SW480 (cell line): ENCODE measurements around the gene OCA2.
"Not testable (repeated sequence)": the region's sequence is repeated elsewhere in the genome, so short reads cannot be mapped to it uniquely, and the experiment has no call there.

Experiments
- DNase-seq: peaks from one replicate; pipeline ENCODE4 v3.0.0-alpha.2; 2016; ENCODE audit warnings: low spot score

The OCA2 gene

GRCh38 chr15:27768732-27769475 lies 330.2 kb downstream of the OCA2 start:
- no peak for DNase-seq

DNA sequence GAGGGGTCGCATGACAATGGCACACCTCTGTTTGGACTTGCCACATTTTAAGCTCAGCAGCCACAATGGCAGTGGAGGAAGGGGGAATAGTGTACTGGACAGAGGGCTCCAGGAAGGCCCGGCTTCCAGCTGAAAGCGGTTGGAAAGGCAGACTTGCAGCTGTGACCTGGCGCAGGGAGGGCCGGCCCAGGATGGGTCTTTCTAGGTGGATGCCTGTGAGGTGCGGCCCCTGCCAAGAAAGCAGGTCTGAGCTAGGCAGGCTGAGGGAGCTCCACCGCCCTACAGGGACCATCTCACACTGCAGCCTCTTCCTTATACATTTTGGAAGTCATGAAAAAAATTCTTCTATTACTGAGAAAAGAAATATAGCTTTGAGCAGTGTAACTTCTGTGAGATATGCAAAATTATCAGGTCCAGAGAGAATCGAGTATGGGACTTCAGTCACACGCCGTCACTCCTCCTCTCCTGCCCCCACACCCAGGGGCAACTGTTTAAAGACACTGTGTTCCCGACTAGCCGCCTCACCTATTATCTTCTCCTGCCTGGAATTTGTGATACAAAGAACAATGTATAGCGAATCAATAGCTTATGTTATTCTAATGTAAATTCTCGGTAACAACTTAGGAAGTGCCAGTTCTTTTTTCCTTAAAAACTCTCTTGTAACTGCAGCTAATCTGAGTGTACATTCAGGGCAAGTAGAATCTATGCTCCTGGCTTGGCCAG lies 331.0 kb downstream of the OCA2 start:
- no peak for DNase-seq

DNA sequence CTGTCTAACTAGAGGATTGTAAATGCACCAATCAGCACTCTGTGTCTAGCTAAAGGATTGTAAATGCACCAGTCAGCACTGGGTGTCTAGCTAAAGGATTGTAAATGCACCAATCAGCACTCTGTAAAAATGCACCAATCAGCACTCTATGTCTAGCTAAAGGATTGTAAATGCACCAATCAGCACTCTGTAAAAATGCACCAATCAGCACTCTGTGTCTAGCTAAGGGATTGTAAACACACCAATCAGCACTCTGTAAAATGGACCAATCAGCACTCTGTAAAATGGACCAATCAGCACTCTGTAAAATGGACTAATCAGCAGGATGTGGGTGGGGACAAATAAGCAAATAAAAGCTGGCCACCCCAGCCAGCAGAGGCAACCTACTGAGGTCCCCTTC lies 331.7 kb downstream of the OCA2 start:
- DNase-seq, result not testable (repeated sequence)

DNA sequence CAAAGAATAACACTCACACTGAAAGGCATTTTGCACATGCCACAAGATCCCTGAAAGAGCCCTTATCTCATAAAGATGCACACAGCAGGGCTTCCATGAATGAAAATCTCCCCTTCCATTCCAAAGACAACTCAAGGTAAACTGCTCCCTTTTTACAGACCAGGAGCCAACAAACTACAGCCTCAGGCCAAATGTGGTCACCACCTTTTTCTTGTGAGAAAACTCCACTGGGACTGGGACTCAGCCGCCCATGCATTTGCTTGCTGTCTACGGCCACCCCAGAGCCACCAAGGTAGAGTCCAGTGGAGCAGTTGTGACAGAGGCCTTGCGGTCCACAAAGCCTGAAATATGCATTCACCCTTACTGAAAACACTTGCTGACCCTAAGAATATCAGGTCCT lies 334.8 kb downstream of the OCA2 start:
- no peak for DNase-seq

- DNase-seq, result no peak
Observed at GRCh38 chr15:27763514-27763913, 335.6 kb downstream of the OCA2 start.

- no peak for DNase-seq
Observed at GRCh38 chr15:27762471-27762870, 336.6 kb downstream of the OCA2 start.

GRCh38 chr15:27757052-27757451 lies 342.1 kb downstream of the OCA2 start:
- no peak for DNase-seq

GRCh38 chr15:27752691-27753090 lies 346.4 kb downstream of the OCA2 start:
- no peak for DNase-seq

- no peak for DNase-seq
Observed at GRCh38 chr15:27747997-27748396, 351.1 kb downstream of the OCA2 start.

GRCh38 chr15:27746401-27746955 lies 352.6 kb downstream of the OCA2 start:
- DNase-seq, result no peak

DNA sequence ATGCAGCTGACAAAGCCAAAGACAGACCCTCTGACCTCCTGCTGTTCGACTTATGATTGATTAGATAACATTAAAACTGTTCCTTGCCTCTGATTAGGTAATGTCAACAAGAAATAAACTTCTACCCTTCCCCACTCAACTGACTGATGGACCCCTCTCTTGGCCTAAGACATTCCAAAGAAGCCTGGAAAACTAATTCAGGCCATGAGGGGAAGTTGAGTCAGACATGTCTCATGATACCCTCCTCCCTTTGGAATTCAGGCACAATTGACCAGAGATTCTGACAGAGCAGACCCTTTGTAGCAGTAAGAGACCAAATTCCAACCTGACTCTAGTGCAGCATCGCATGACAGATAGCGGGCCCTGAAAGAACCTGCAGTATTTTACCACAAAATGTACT lies 354.5 kb downstream of the OCA2 start:
- no peak for DNase-seq

GRCh38 chr15:27743638-27744037 lies 355.5 kb downstream of the OCA2 start:
- no peak for DNase-seq

- DNase-seq, result no peak
Observed at GRCh38 chr15:27742751-27743477, 356.2 kb downstream of the OCA2 start.

- DNase-seq, result no peak
Observed at GRCh38 chr15:27741226-27741860, 357.8 kb downstream of the OCA2 start.

- DNase-seq, result no peak
Observed at GRCh38 chr15:27734785-27735495, 364.2 kb downstream of the OCA2 start.

GRCh38 chr15:27731776-27732175 lies 367.3 kb downstream of the OCA2 start:
- no peak for DNase-seq

DNA sequence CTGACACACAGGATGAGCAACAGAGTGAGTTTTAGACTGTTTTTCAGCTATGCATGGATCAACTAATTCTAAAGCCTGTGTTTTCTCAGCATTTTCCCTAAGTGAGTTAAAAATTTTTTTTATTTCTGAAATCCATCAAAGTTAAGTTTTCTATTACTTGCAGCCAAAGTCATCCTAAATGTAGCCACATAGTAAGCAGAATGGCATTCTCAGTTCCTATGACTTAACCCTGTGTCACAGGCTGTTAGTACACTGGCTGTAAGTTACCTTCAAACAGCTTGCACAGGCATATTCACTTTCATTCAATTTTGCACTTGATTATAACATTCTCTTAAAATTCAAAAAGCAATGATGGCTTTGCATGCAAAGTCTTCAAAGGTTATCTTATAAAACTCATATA lies 368.2 kb downstream of the OCA2 start:
- no peak for DNase-seq

- DNase-seq, result no peak
Observed at GRCh38 chr15:27725731-27726130, 373.4 kb downstream of the OCA2 start.

DNA sequence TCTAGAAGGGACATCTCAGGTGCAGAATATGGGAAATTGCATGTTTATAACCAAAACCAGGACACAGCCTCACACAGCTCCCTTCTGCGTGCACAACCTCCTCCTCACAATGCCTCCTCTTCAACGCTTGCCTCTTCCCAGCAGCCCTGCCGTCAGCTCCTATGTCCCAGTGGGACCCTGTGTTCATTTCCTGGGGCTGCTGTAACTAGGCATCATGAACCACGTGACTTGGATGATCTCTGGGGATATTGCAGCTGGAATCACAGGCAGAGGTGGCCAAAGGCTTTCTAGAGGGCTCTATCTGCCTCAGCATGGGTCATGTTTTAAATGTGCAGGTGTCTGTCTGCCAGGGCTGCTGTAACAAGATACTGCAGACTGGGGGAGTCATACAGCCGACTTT lies 375.3 kb downstream of the OCA2 start:
- DNase-seq, result no peak

DNA sequence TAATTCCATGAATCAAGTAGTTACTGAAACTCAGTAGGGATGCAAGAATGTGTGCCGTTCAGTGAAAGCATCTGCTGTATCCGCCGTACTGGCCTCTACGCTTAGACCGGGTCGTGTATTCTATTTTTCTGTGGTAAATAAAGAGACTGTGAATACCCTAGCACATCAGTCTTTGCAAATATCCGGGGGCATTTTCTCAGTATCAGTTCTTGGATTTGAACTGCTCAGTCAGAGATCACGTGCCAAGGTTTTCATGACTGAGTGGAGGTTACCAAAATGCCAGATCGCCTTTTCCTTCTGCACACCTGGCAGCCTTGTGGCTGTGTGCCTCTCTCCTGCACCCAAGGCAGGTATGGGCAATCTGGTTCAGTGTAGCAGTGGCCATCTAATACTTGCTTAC lies 377.0 kb downstream of the OCA2 start:
- DNase-seq, result no peak

GRCh38 chr15:27714675-27715074 lies 384.4 kb downstream of the OCA2 start:
- no peak for DNase-seq

GRCh38 chr15:27713850-27714249 lies 385.3 kb downstream of the OCA2 start:
- not testable (repeated sequence) for DNase-seq
